GM19193 (cell line): Measurements from ENCODE around the gene CPPED1.

ENCODE experiments used
- POLR2A ChIP-seq: IDR thresholded peaks from 4 replicates; pipeline ENCODE4 v1.6.1; 2011; ENCODE audit not compliant: insufficient read depth, insufficient read length; ENCODE audit errors: extremely low read depth

Gene CPPED1

GRCh38 chr16:12811441-12812383 lies 8.0 kb upstream of the CPPED1 start:
- TF ChIP-seq POLR2A: no peak

DNA sequence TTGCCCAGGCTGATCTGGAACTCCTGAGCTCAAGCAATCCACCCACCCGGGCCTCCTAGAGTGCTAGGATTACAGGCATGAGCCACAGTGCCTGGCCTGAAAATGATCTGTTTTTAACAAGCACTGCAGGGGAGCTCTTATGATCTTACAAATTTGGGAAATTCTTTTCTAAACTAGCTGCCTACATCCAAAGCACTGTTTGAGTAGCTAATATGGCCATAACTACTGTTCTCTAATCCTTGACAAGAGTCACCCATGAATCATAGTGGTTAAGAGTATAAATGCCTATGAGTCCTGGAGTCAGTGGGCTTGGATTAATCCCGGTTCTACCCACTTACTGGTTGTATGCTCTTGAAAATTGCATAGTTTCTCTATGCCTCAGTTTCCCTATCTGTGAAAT lies 1.4 kb upstream of the CPPED1 start:
- no peak for TF ChIP-seq POLR2A

- no peak for TF ChIP-seq POLR2A
These were observed 708 bp upstream of the CPPED1 start for GRCh38 chr16:12804395-12804794.

DNA sequence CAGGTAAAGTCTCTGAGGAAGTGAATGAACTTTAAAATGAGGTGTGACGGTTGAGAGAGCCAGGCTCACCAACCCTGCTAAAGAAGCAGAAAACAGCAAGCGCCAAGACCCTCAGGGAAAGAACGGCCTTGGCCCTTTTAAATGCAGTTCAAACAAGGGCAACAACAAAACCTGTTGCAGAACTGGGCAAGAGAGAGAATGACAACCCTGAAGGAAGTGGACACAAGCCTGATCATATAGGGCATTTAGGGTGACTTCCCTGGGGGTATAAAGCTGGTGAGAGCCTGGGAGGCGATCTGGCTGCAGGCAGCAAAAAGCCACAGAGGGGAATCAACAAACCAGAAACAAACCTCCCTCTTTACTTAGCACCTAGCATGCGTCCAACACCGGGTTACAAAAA lies 1.0 kb downstream of the CPPED1 start:
- no peak for TF ChIP-seq POLR2A

DNA sequence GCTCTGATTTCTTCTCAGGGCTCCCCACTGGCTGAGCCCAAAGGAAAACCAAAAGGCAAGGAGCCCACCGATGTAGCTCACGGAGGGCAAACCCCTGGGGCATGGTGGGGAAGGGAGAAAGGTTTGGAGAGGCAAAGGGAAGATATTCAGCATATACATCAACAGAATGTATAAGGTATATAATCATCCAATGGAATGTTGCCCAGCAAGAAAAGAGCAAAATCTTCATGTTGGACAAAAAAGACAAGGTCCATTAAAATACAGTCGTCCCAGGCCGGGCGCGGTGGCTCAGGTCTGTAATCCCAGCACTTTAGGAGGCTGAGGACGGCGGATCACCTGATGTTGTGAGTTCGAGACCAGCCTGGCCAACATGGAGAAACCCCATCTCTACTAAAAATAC lies 1.6 kb downstream of the CPPED1 start:
- no peak for TF ChIP-seq POLR2A

- no peak for TF ChIP-seq POLR2A
These were observed 2.1 kb downstream of the CPPED1 start for GRCh38 chr16:12801511-12802042.

DNA sequence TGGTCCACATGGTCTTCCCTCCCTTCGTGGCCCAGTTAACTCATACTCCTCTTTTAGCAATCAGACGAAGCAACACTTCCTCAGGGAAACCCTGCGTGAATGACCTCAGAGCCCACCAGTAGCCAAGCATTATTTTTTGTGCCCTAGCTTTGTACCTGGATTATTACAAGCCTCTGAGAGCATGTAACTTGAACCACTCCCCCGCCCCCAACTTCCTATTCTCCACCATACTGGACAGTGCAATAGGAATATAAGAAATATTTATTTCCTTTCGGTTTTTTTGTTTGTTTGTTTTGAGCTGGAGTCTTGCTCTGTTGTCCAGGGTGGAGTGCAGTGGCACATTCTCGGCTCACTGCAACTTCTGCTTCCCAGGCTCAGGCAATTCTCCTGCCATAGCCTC lies 2.9 kb downstream of the CPPED1 start:
- no peak for TF ChIP-seq POLR2A

DNA sequence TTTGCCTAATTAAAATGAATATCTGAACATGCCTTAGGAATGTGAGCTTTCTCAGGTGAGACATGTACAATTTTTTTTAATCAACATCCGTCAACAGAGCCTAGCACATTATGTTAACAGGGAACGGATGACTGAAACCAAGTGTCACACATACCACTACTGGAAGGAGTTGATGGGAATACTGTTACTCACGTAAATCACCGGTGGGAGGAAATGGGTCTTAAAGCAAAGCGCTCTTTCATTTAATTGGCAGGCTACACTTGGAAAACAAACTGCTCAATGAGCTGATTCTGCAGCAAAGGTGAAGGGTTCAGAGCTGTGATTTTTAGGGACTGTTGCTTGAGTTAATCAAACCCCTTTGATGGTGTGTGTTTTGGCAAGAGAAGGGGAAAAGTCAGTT lies 4.8 kb downstream of the CPPED1 start:
- TF ChIP-seq POLR2A: no peak

GRCh38 chr16:12798171-12798570 lies 5.5 kb downstream of the CPPED1 start:
- no peak for TF ChIP-seq POLR2A

- no peak for TF ChIP-seq POLR2A
These were observed 7.2 kb downstream of the CPPED1 start for GRCh38 chr16:12796498-12796897.

- no peak for TF ChIP-seq POLR2A
These were observed 8.9 kb downstream of the CPPED1 start for GRCh38 chr16:12794486-12795387.

DNA sequence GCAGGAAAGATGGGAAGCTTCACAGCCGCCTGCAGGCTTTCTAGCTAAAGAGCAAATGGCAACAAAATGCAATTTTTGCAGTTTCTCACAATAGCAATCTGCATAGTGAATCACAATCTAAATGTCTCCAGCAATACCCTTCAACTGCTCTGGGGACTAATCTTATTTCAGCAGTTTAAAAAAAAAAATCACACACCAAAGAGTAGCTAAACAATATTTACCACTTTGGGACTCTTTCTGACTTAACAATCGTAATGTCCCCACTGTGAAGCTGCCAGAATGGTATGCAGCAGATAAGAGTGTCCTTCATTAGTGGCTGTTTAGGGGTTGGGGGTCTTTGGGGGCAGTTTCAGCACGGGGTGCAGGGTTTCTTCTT lies 9.8 kb downstream of the CPPED1 start:
- no peak for TF ChIP-seq POLR2A

DNA sequence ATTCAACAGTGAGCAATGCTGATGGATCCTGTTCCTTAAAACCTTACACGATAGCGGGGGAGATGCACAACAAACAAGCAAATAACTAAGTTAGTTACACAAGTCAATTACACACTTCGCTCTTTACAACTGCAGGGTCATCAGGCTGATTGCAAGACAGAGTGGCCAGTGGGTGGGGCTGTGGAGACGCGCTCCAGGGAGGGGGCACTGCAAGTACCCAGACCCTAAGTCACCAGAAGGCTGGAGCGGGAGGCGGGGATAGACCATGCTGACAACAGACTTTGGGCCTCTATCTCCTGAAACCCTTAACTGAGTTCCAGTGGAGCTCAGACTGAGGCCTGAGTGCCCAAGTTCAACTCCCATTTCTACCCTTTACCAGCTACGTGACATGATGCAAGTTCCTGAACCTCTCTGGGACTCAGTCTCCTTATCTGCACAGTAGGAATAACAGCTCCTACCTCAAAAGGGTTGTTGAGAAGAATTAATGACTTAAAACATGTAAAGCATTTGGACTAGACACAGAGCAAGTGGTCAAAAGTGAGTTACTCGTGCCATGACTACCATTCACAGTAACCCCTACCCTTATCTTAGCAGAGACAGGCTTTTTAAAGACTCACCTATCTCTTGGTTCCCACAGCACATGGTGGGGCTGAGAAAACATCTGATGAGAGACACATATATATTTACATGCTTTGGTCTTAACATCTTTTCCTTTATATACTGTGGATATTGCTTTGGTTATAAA lies 10.4 kb downstream of the CPPED1 start:
- TF ChIP-seq POLR2A: no peak

DNA sequence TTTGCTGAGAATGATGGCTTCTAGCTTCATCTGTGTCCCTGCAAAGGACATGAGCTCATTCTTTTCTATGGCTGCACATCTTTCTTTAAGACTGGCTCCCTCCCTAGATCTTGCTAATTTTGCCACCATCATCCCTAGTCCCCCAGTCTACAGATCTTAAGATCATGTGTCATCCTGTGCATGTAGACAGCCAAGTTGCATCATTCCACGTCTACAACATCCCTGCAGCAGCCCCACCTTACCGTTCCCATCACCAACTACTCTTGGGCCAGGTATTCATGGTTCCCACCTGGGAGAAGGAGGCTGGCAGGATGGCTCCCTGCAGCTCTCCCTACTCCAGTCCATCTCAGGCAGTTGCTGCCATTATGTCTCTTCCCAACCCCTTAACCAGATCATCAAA lies 12.3 kb downstream of the CPPED1 start:
- no peak for TF ChIP-seq POLR2A

DNA sequence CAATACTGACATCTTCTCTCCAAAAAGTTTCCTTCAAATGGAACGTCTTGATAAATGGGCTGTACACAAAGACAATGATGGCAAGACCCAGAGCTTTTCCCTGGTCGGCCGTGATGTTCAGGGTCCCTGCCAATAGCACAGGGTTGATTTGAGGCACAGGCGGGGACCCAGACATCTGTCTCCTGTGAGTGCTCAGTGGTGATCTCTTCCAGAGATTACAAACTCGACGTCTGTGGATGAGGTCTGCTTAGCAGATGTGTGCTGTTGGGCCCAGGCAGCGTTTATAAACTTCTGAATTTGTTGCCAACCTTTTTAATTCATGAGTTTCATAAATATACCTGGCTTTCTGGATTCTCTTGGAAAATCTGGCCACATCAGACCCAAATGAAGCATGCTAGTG lies 14.9 kb downstream of the CPPED1 start:
- no peak for TF ChIP-seq POLR2A

GRCh38 chr16:12786081-12786480 lies 17.6 kb downstream of the CPPED1 start:
- TF ChIP-seq POLR2A: no peak

- TF ChIP-seq POLR2A: no peak
These were observed 19.6 kb downstream of the CPPED1 start for GRCh38 chr16:12784076-12784475.
